Fibroblast of lung (primary cell): Measurements from ENCODE around the gene ZNF664.

Source experiments
- CTCF ChIP-seq, 2 donors: IDR thresholded peaks in 1 of 2; conservative IDR thresholded peaks in 1 of 2; 1 replicate in 1 of 2; 2 replicates in 1 of 2; pipeline ENCODE4 v1.5.1; 2011 to 2012; ENCODE audit warnings: low read length in 2 of 2, control low read depth in 1 of 2, inconsistent platforms in 1 of 2, low read depth in 1 of 2, mild to moderate bottlenecking in 1 of 2
- EZH2 ChIP-seq: IDR thresholded peaks from 2 replicates; pipeline ENCODE4 v1.5.1; 2012; ENCODE audit warnings: low read length, control low read depth, mild to moderate bottlenecking; ENCODE audit errors: missing control alignments

GRCh38 chr12:124059752-124060151, 86.7 kb downstream of the ZNF664 start:
- TF ChIP-seq CTCF (conservative IDR thresholded peaks at IDR 0.05 in 1 of 2, IDR thresholded peaks at IDR 0.05 in 1 of 2; ENCODE audit: low read depth in 1 of 2, low read length in 2 of 2) (no peak), EZH2 (no peak)
